GM18951 (cell line): ENCODE measurements around the gene NRXN3.

ENCODE experiments used
- POLR2A ChIP-seq: IDR thresholded peaks from 4 replicates; pipeline ENCODE4 v1.6.1; 2011; ENCODE audit warnings: mild to moderate bottlenecking; ENCODE audit not compliant: insufficient read length, insufficient read depth; ENCODE audit errors: extremely low read depth
- in situ Hi-C: fragments of 300-500 bp; cut with MboI; formaldehyde crosslinking; loops from one replicate; pipeline ENCODE4 v1.12.0; 2022; ENCODE audit warnings: low sequenced_read_pairs, mixed read lengths, inconsistent platforms; ENCODE audit not compliant: unreplicated experiment

The NRXN3 gene

DNA sequence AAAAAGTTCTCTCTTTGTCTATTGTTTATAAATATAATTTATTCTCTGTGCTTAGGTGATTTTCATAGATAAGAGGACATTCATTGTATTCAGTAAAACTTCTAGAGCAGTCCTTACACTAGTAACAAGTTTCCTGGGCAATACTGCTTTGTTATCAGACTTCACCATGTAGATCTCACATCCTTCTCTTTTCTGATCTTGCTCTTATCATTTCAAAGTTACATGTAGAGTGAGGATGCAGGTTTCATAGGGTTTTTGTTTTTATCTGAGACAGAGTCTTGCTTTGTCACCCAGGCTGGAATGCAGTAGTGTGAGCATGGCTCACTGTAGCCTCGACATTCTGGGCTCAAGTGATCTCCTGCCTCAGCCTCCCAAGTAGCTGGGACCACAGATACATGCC is 1251.6 kb downstream of the NRXN3 start:
- TF ChIP-seq POLR2A = no peak
- in situ Hi-C loops = no loop called here

DNA sequence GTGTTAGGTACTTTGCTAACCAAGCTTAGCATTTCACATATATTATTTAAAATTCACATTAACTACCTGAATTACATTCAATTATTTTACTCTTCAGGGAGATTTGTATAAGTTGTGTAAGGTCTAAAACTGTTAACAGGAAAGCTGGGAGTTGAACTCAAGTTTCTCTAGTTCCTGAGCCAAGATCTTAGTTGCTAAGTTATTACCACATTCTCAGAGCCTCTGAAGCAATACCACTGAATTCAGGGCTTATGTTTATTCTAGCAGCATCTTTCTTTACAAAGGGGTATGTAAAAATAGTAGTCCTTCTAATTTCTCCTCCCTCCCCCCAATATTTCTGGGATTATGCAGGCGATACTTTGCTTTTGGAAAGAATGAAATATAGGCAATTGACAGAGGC is 1254.3 kb downstream of the NRXN3 start:
- TF ChIP-seq POLR2A = no peak
- in situ Hi-C loops = no loop called here

GRCh38 chr14:79426103-79426755 is 1256.1 kb downstream of the NRXN3 start:
- no peak for TF ChIP-seq POLR2A
- in situ Hi-C loops = no loop called here

GRCh38 chr14:79432640-79433039 is 1262.5 kb downstream of the NRXN3 start:
- TF ChIP-seq POLR2A = no peak
- in situ Hi-C loops = no loop called here

- in situ Hi-C loops = no loop called here
These were observed 1266.2 kb downstream of the NRXN3 start for GRCh38 chr14:79436335-79436734.

GRCh38 chr14:79437951-79438350 is 1267.8 kb downstream of the NRXN3 start:
- in situ Hi-C loops = no loop called here
- no peak for TF ChIP-seq POLR2A

More at GRCh38 chr14:79436335-79436734, 1266.2 kb downstream of the NRXN3 start:
- TF ChIP-seq POLR2A = no peak

GRCh38 chr14:79438696-79439342 is 1268.6 kb downstream of the NRXN3 start:
- in situ Hi-C loops = no loop called here
- no peak for TF ChIP-seq POLR2A

DNA sequence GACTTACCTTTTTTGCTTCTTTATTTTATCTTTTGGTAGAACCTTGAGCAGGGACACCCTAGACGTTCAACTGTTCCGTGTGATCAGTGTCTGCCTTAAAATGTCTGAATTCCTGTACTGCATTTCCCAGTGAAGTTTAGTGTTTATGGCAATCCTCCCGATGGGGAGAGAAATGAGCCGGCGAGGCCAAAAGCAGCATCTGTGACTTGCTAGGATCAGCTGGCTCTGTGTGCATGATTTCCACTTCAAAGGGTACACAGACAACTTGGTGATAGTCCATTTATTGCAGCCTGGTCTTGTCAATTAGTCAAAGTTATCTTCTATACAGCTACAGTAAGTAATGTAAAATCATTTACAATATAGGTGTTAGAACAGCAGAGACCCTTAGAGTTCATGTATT is 1272.6 kb downstream of the NRXN3 start:
- in situ Hi-C loops = no loop called here

GRCh38 chr14:79443602-79444001 is 1273.4 kb downstream of the NRXN3 start:
- TF ChIP-seq POLR2A = no peak
- in situ Hi-C loops = no loop called here

More for the DNA sequence above, 1272.6 kb downstream of the NRXN3 start:
- TF ChIP-seq POLR2A = no peak

GRCh38 chr14:79448960-79449359 is 1278.8 kb downstream of the NRXN3 start:
- in situ Hi-C loops = no loop called here
- no peak for TF ChIP-seq POLR2A

GRCh38 chr14:79451601-79452000 is 1281.4 kb downstream of the NRXN3 start:
- TF ChIP-seq POLR2A = no peak
- in situ Hi-C loops = no loop called here

DNA sequence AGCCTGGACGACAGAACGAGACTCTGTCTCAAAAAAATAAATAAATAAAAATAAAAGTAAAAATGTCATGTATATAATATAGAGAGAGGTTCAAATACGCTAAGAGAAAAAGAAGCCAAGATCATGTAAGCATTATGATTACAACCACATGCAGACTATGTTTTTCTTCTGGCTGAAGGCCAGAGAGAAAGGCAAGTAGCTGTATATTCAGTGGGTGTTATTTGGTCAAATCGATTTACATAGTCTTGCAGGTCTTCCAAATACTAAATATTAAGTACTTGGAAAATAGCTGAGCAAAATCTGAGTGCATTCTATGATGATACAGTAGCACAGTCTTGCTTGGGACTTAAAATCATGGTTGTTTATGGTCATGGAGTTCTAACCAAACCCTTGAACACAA is 1283.1 kb downstream of the NRXN3 start:
- no peak for TF ChIP-seq POLR2A
- in situ Hi-C loops = no loop called here

- in situ Hi-C loops = no loop called here
- no peak for TF ChIP-seq POLR2A
These were observed 1294.3 kb downstream of the NRXN3 start for GRCh38 chr14:79464468-79464867.

DNA sequence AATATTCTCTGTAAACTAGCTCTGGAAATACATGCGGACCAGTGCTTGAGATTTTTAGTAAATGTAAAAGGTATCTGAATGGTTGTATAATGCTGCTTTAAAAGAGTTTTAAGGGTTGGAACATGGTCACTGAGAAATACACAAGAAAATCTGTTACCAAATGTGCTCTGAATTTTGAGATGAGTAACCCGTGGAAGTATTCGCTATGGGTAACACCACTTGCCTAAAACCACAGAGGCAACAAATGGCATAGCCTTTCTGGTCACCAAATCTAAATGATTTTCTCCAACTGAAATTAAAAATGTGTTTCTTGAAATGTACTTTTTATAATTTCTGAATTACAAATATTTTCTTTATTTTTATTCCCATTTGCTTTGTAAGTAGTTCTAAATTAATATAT is 1295.5 kb downstream of the NRXN3 start:
- in situ Hi-C loops = no loop called here
- TF ChIP-seq POLR2A = no peak

GRCh38 chr14:79466938-79467527 is 1296.9 kb downstream of the NRXN3 start:
- TF ChIP-seq POLR2A = no peak
- in situ Hi-C loops = no loop called here

DNA sequence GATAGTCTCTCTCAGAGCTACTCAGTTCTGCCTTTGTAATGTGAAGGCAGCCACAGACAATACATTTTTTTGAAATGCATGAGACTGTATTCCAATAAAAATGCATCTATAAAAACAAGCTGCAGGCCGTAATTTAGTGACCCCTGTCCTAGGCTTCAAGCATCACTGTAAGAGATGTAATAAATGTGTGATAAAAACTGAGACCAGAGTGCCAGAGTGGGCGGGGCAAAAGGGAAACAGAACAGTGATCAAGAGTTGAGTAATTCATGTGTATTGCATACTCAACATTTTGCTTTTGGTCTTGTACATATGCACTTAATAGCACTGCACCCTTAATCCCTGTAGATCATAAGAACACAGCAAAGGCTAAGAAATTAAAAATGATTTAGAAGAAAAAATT is 1297.7 kb downstream of the NRXN3 start:
- no peak for TF ChIP-seq POLR2A
- in situ Hi-C loops = no loop called here
